SU-DHL-6 (cell line): Measurements from ENCODE around the gene ALOX5AP.

ENCODE experiments used
- H2AFZ ChIP-seq: fragments of 200-600 bp; sonication (generic); 2 replicates; pipeline ENCODE4 v1.6.1; 2014; ENCODE audit warnings: low read depth, mild to moderate bottlenecking, moderate library complexity, mixed read lengths, antibody characterized with exemption, low read length; ENCODE audit not compliant: severe bottlenecking
- H3F3A ChIP-seq: fragments of 200-600 bp; shearing (Covaris generic); 2 replicates; pipeline ENCODE4 v1.6.0; 2016; ENCODE audit warnings: antibody characterized with exemption, mild to moderate bottlenecking; ENCODE audit not compliant: insufficient read depth
- H3K27ac ChIP-seq: fragments of 200-600 bp; sonication (generic); 2 replicates; pipeline ENCODE4 v1.5.1; 2016; ENCODE audit warnings: low read depth, mild to moderate bottlenecking, low read length, moderate library complexity, mixed read lengths
- H3K27me3 ChIP-seq: fragments of 200-600 bp; sonication (generic), shearing (Covaris generic); 2 replicates; pipeline ENCODE4 v1.6.0; 2014; ENCODE audit warnings: mild to moderate bottlenecking, low read length
- H3K36me3 ChIP-seq: fragments of 200-600 bp; sonication (generic); 2 replicates; pipeline ENCODE4 v1.6.1; 2014; ENCODE audit warnings: mild to moderate bottlenecking, low read length, mixed read lengths
- H3K4me2 ChIP-seq: fragments of 300-600, 200-600 bp; shearing (Covaris generic), sonication (generic); 2 replicates; pipeline ENCODE4 v1.6.0; 2014; ENCODE audit warnings: low read length, low read depth, mild to moderate bottlenecking; ENCODE audit not compliant: poor library complexity, severe bottlenecking
- H3K4me3 ChIP-seq: fragments of 200-600 bp; sonication (generic); 2 replicates; pipeline ENCODE4 v1.5.1; 2014; ENCODE audit warnings: antibody characterized with exemption, low read length, mild to moderate bottlenecking, mixed read lengths; ENCODE audit not compliant: insufficient read depth, poor library complexity, severe bottlenecking
- H3K79me2 ChIP-seq: fragments of 200-600 bp; sonication (generic); 2 replicates; pipeline ENCODE4 v1.6.1; 2014; ENCODE audit warnings: mild to moderate bottlenecking, low read length, moderate library complexity; ENCODE audit not compliant: insufficient read depth
- H3K9ac ChIP-seq: fragments of 200-600 bp; sonication (generic); 2 replicates; pipeline ENCODE4 v1.7.0; 2014; ENCODE audit warnings: mild to moderate bottlenecking, low read length
- H3K9me2 ChIP-seq: fragments of 200-600 bp; sonication (generic); replicated peaks from 2 replicates; pipeline ENCODE4 v1.6.1; 2014; ENCODE audit warnings: low read length; ENCODE audit not compliant: insufficient read depth
- H3K9me3 ChIP-seq: fragments of 200-600 bp; sonication (generic); 2 replicates; pipeline ENCODE4 v1.6.1; 2014; ENCODE audit warnings: low read length, mixed read lengths; ENCODE audit not compliant: insufficient read depth
- H4K20me1 ChIP-seq: fragments of 200-600 bp; sonication (generic); 2 replicates; pipeline ENCODE4 v1.6.1; 2014; ENCODE audit warnings: low read depth, mild to moderate bottlenecking, antibody characterized with exemption, low read length, moderate library complexity, mixed read lengths
- EZH2phosphoT487 ChIP-seq: fragments of 200-600 bp; sonication (generic), shearing (Covaris generic); conservative IDR thresholded peaks from 2 replicates; pipeline ENCODE4 v1.6.1; 2018; ENCODE audit warnings: mild to moderate bottlenecking, antibody characterized with exemption, low read length, moderate library complexity, mixed read lengths
- TF ChIP-seq, protein P1 (sequence below): fragments of 200-600 bp; sonication (generic); IDR thresholded peaks from one replicate; pipeline ENCODE4 v1.5.1; 2017; ENCODE audit warnings: antibody characterized with exemption, mild to moderate bottlenecking, low read length, moderate library complexity; ENCODE audit not compliant: insufficient read depth, poor library complexity, severe bottlenecking

The ALOX5AP gene

DNA sequence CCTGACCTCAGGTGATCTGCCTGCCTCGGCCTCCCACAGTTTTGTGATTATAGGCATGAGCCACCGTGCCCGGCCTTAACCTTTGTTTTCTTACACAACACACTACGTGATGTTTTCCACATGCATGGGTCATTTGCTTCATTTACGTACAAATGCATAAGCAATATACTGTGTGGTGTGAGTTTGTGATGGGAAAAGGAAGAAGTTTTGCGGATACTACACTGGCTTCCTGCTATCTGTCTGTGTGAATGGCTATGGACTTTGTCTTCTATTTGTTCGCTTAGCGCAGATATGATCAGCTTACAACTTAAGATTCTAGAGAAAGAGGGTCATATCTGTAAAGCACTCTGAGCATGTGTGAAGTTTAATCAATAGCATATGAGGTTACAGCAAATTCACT is 5.5 kb upstream of the ALOX5AP start:
- Histone ChIP-seq H4K20me1 (no peaks in the 10 kb centered on the region), H3K4me2 (no peak overlapping the region), H3K9me3 (no peaks in the 10 kb centered on the region)

DNA sequence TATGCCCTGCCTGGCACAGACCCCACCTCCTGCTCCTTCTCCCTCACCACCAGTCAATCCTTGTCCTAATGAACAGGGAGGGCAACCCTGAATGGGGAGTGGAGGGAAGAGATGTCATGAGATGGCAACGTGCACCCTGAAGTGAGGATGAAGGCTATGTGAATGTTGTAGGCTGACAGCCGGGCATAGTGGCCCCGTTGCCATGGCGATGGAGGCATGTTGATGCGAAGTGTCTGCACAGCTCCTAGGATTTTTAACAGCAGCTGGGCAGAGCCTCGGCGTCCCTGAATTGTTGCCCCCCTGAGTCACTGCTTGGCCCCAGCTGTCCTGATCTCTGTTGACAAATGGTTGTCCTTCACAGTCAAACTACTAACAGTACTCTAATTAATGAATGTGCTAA is 4.8 kb upstream of the ALOX5AP start:
- no peak overlapping the region for H3K9ac ChIP-seq
- H3K36me3 ChIP-seq: no peaks in the 10 kb centered on the region
- no peak overlapping the region for H3K4me2 ChIP-seq
- no peak overlapping the region for H2AFZ ChIP-seq
- no peaks in the 10 kb centered on the region for H3K9me2 ChIP-seq
- H3K27me3 ChIP-seq: no peaks in the 10 kb centered on the region
- no peaks in the 10 kb centered on the region for H4K20me1 ChIP-seq
- no peaks in the 10 kb centered on the region for H3K9me3 ChIP-seq
- TF ChIP-seq, protein P1, sequence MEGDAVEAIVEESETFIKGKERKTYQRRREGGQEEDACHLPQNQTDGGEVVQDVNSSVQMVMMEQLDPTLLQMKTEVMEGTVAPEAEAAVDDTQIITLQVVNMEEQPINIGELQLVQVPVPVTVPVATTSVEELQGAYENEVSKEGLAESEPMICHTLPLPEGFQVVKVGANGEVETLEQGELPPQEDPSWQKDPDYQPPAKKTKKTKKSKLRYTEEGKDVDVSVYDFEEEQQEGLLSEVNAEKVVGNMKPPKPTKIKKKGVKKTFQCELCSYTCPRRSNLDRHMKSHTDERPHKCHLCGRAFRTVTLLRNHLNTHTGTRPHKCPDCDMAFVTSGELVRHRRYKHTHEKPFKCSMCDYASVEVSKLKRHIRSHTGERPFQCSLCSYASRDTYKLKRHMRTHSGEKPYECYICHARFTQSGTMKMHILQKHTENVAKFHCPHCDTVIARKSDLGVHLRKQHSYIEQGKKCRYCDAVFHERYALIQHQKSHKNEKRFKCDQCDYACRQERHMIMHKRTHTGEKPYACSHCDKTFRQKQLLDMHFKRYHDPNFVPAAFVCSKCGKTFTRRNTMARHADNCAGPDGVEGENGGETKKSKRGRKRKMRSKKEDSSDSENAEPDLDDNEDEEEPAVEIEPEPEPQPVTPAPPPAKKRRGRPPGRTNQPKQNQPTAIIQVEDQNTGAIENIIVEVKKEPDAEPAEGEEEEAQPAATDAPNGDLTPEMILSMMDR: no peak
- no peak for TF ChIP-seq EZH2phosphoT487
- H3K27ac ChIP-seq: no peak overlapping the region
- no peaks in the 10 kb centered on the region; the same call in 1 of the 2 replicates for H3K79me2 ChIP-seq
- 0 out of 2 replicates have a peak, but pooled peaks cover 1% of the 10 kb centered on the region for H3F3A ChIP-seq
- H3K4me3 ChIP-seq: no peak overlapping the region

More for the DNA sequence above, 5.5 kb upstream of the ALOX5AP start:
- Histone ChIP-seq H3K9me2 (no peaks in the 10 kb centered on the region), H3K36me3 (no peaks in the 10 kb centered on the region), H3K9ac (no peak overlapping the region), H3K27ac (no peak overlapping the region), H2AFZ (no peak overlapping the region), H3K4me3 (no peak overlapping the region), H3K79me2 (no peaks in the 10 kb centered on the region), H3K27me3 (no peaks in the 10 kb centered on the region), H3F3A (no peaks in the 10 kb centered on the region)
- TF ChIP-seq EZH2phosphoT487: no peak
- TF ChIP-seq, protein P1: no peak

DNA sequence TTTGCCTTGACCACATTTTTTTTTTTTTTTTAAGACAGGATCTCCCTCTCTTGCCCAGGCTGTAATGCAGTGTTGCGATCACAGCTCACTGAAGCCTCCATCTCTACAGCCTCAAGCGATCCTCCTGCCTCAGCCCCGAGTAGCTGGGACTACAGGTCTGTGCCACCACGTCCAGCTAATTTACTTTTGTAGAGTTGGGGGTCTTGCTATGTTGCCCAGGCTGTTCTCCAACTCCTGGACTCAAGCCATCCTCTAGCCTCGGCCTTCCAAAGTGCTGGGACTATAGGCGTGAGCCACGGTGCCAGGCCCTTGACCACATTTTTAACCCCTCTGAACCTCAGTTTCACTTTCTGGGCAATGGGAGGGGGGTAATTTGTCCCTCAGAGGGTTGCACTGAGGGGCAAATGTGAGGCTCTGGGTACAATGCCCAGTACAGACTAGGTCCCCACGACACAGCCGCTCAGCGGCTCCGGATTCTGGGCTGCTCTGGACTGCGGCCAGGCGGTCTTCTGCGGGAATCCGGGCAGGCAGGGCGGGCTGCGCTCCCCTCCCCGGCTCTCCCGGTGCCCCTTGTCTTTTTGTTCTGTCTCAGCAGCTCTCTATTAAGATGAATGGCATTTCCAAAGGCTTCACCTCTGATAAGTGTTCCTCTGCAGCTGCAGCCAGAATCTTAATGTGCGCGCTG is 3.8 kb upstream of the ALOX5AP start:
- no peak overlapping the region for H3K4me2 ChIP-seq
- H2AFZ ChIP-seq: no peak overlapping the region
- H3K4me3 ChIP-seq: no peak overlapping the region
- TF ChIP-seq EZH2phosphoT487: no peak
- TF ChIP-seq, protein P1: no peak
- H3K9me3 ChIP-seq: no peaks in the 10 kb centered on the region
- peaks cover 9% of the 10 kb centered on the region for H3K79me2 ChIP-seq
- H3F3A ChIP-seq: 0 out of 2 replicates have a peak, but pooled peaks cover 8% of the 10 kb centered on the region
- no peak overlapping the region for H3K27ac ChIP-seq
- H3K9me2 ChIP-seq: no peaks in the 10 kb centered on the region
- H3K27me3 ChIP-seq: no peaks in the 10 kb centered on the region
- H3K9ac ChIP-seq: no peak overlapping the region
- no peaks in the 10 kb centered on the region for H3K36me3 ChIP-seq
- no peaks in the 10 kb centered on the region for H4K20me1 ChIP-seq
